DMS79 (cell line): Measurements from ENCODE around the gene KANK3.
"Not testable (repeated sequence)": the region's sequence is repeated elsewhere in the genome, so short reads cannot be mapped to it uniquely, and the experiment has no call there.

Experiments used
- DNase-seq: peaks from one replicate; lab custom pipeline; 2025; lab: John Stamatoyannopoulos, UW

KANK3 gene

GRCh38 chr19:8370176-8371010 is 27.3 kb upstream of the KANK3 start:
- DNase-seq: no peak

GRCh38 chr19:8367327-8368001 is 24.4 kb upstream of the KANK3 start:
- peak; percentile 83 for DNase-seq

DNA sequence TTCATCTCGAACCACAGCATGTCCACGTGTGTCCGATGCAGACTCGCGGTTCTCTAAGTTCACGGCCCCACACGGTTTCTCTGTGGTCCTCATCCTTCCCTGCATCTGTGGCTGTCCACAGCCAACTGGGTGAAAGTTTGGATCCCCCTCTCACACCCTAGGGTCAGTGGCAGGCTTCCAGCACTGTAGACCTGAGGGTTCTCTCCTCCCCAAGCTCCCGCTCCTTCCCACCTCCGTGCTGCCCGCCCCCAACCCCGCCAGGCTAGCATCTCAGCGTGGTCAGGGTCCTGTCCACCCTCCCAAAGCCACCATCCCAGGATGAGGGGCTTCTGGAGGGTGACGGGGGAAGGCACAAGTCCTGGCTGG is 23.9 kb upstream of the KANK3 start:
- DNase-seq: no peak

DNA sequence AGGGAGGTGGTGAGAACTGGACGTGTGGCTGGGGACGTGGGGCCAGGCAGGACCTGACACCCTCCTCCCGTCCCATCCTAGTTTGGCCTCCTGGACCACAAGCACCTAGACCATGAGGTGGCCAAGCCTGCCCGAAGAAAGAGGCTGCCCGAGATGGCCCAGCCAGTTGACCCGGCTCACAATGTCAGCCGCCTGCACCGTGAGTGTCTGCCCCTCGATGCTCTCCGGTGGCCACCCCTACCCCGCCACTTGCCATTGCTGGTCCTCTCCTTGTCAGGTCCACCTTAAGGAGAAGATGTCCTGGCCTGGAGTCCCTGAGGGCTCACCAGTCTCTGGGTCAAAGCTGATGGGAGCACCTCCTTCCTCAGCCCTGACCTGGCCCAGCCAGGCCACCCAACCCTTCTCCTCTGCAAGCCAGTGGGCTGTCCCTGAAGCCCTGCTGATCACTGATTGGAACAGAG is 23.1 kb upstream of the KANK3 start:
- no peak for DNase-seq

- no peak for DNase-seq
Measured at GRCh38 chr19:8363803-8364771, 21.0 kb upstream of the KANK3 start, which contains the start of gene ANGPTL4. Gene ANGPTL4, plus strand, starts transcription at chr19:8364155. Its CDS starts 167 bp downstream, at chr19:8364322.

GRCh38 chr19:8361921-8362793 is 19.1 kb upstream of the KANK3 start:
- peak; percentile 92 for DNase-seq

DNA sequence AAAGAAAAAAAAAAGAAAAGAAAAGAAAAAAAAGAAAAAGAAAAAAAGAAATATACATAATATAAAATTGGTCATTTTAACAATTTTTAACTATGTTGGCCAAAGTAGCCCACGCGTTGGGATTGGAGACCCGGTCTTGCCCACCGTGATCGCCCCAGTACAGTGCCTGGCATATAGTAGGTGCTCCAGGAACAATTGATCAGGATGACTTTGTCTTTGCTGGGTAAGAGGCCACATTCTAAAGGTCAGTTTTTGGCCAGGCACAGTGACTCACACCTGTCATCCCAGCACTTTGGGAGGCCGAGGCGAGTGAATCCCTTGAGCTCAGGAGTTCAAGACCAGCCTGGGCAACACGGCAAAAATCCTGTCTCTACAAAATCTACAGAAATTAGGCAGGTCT is 17.1 kb upstream of the KANK3 start:
- no peak for DNase-seq

GRCh38 chr19:8358948-8359347 is 15.9 kb upstream of the KANK3 start:
- no peak for DNase-seq

- no peak for DNase-seq
Measured at GRCh38 chr19:8357007-8357521, 14.0 kb upstream of the KANK3 start.

DNA sequence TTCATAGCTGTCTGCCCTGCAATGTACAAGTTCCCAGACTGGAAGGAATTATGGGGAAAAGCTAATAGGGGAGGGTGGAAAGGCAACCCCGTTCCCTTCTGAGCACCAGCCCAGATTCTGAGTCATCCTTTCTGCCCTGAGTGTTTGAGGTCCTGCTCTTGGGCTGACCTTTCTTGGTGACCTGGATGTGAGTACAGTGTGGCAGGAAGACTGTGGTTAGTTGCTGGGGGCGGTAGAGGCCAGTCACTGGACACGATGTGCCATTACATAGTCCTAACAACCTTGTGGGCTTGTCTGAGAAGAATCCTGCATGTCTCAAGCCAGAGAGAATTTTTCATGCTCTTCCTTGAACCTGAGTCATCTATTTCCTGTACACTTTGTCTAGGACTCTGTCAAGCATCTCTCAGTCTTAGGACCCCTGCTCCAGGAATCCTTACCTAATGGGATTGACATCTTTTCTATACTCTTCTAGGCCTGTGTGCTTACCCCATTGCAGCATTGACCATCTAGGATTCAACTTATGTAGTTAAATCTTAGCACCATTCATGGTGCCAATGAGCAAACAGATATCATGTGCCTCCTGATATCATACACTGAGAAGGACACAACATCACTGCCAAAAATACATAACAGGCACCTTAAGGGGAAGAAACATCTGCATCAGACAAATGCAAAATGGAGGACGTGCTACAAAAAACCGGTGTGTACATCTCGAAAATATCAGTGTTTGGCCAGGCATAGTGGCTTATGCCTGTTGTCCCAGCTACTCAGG is 12.8 kb upstream of the KANK3 start:
- DNase-seq: no peak

DNA sequence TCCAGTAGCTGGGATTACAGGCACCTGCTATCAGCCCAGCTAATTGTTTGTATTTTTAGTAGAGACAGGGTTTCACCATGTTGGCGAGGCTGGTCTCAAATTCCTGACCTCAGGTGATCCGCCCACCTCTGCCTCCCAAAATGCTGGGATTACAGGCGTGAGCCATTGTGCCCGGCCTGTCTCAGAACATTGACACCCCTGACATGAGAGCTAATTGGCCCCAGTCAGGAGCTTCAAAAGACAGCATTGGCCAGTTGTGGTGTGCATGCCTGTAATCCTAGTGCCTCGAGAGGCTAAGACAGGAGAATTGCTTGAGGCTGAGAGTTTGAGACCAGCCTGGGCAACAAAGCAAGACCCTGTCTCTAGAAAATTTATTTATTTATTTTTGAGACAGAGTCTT is 9.8 kb upstream of the KANK3 start:
- not testable (repeated sequence) for DNase-seq

DNA sequence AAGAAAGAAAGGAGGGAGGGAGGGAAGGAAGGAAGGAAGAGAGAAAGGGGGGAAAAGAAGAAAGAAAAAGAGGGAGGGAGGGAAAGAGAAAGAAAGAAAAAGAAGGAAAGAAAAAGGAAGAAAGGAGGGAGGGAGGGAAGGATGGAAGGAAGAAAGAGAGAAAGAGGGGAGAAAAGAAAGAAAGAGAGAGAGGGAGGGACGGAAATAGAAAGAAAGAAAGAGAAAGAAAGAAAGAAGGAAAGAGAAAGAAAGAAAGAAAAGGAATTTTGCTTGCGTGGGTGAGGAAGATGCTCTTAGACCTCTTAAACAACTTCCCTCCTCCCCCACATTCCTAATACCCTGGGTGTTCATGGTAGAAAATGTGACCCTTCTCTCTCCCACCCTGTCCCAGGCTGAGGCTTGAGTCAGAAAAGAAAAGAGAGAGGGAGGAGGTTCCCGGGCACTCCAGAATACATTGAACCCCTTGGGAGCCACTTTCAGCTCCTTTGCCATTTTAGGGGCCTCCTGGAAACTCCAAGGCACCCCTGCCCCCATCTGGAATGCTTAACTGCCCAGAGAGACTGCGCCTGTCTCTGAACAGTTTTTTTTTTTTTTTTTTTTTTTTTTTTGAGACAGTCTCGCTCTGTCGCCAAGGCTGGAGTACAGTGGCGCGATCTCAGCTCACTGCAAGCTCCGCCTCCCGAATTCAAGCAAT is 9.2 kb upstream of the KANK3 start:
- peak; percentile 19 for DNase-seq

DNA sequence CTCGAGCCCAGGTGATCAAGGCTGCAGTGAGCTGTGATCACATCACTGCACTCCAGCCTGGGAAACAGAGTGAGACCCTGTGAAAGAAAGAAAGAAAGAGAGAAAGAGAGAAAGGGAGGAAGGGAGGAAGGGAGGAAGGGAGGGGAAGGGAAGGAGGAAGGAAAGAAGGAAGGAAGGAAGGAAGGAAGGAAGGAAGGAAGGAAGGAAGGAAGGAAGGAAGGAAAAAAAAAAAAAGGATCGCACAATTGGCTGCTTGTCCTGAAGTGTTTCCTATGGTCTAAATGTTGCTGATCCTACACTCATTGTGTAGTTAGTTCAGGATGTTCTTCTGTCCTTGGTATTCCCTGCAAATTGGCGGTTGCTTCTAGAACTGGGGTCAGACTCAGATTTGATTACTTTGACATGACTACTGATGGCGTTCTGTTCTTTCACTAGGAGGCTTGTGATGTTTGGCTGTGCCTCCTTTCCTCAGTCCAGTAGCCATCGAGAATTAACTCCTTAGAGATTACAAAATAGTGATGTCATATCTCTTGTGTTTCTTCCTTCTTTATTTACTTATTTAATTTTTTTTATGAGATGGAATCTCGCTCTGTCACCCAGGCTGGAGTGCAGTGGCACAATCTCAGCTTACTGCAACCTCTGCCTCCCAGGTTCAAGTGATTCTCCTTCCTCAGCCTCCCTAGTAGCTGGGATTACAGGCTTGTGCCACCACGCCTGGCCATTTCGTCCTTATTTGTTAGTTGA is 6.7 kb upstream of the KANK3 start:
- not testable (repeated sequence) for DNase-seq

- DNase-seq: no peak
Measured at GRCh38 chr19:8343483-8343844, 402 bp upstream of the KANK3 start.

- DNase-seq: no peak
Measured at GRCh38 chr19:8342316-8342683, 762 bp downstream of the KANK3 start.

GRCh38 chr19:8341504-8341903 is 1.6 kb downstream of the KANK3 start:
- not testable (repeated sequence) for DNase-seq

- no peak for DNase-seq
Measured at GRCh38 chr19:8340341-8341096, 2.5 kb downstream of the KANK3 start.

GRCh38 chr19:8338835-8339234 is 4.2 kb downstream of the KANK3 start:
- DNase-seq: no peak
